Measurements from ENCODE around the gene GOLGB1. TPM values are rescaled to one million over a fixed set of nuclear protein-coding genes. Genes with fewer than 3 reads are reported as not detected.
"Not testable (repeated sequence)": the region's sequence is repeated elsewhere in the genome, so short reads cannot be mapped to it uniquely, and the experiment has no call there.

Gene GOLGB1
- polyA plus RNA-seq, 1 donor from 2014 or later = 30.2 TPM

GRCh38 chr3:121747976-121748375, 1.6 kb downstream of the GOLGB1 start:
- Histone ChIP-seq H2AFZ (ENCODE audit: low read depth, low read length) (no peak overlapping the region), H3K27me3 (ENCODE audit: insufficient read depth, low read depth, low read length) (no peaks in the 10 kb centered on the region), H3K36me3 (ENCODE audit: insufficient read depth, low read length) (no peaks in the 10 kb centered on the region), H3K9me3 (ENCODE audit: low read length) (no peaks in the 10 kb centered on the region), H4K20me1 (ENCODE audit: insufficient read depth) (no peaks in the 10 kb centered on the region), H3K9me2 (ENCODE audit: insufficient read depth, low read length) (no peaks in the 10 kb centered on the region), H3K4me2 (ENCODE audit: low read length) (peak overlapping the region; percentile 78), H3F3A (ENCODE audit: insufficient read depth, low read length, poor library complexity, severe bottlenecking) (no peaks in the 10 kb centered on the region), H3K27ac (ENCODE audit: low read length) (no peak overlapping the region), H3K9ac (ENCODE audit: low read length) (peak overlapping the region; percentile 89), H3K4me3 (ENCODE audit: low read length) (peak overlapping the region; percentile 80), H3K79me2 (replicated peaks; ENCODE audit: insufficient read depth, low read length) (peaks cover 44% of the 10 kb centered on the region)
- no peak for TF ChIP-seq SMC3 (conservative IDR thresholded peaks at IDR 0.05; ENCODE audit: poor library complexity)
- no peak for TF ChIP-seq REST (IDR thresholded peaks at IDR 0.05; ENCODE audit: borderline replicate concordance)
- no peak for TF ChIP-seq CTCF (IDR thresholded peaks at IDR 0.05; ENCODE audit: poor library complexity, severe bottlenecking)
- TF ChIP-seq POLR2AphosphoS5 (IDR thresholded peaks at IDR 0.05) = no peak
- TF ChIP-seq MXI1 (conservative IDR thresholded peaks at IDR 0.05; ENCODE audit: poor library complexity, severe bottlenecking) = no peak

- H2AFZ ChIP-seq (ENCODE audit: low read depth, low read length); H3K9me3 ChIP-seq (ENCODE audit: low read length); H4K20me1 ChIP-seq (ENCODE audit: insufficient read depth); H3K9ac ChIP-seq (ENCODE audit: low read length); H3K4me2 ChIP-seq (ENCODE audit: low read length); H3K9me2 ChIP-seq (ENCODE audit: insufficient read depth, low read length); H3K36me3 ChIP-seq (ENCODE audit: insufficient read depth, low read length); H3F3A ChIP-seq (ENCODE audit: insufficient read depth, low read length, poor library complexity, severe bottlenecking); H3K27ac ChIP-seq (ENCODE audit: low read length); H3K4me3 ChIP-seq (ENCODE audit: low read length); H3K27me3 ChIP-seq (ENCODE audit: insufficient read depth, low read depth, low read length): not testable (repeated sequence)
- peaks cover 71% of the 10 kb centered on the region for H3K79me2 ChIP-seq (replicated peaks; ENCODE audit: insufficient read depth, low read length)
Measured at GRCh38 chr3:121743106-121743505, 6.4 kb downstream of the GOLGB1 start.

- H3K27ac ChIP-seq (ENCODE audit: low read length) = no peak overlapping the region
- TF ChIP-seq POLR2AphosphoS5 (IDR thresholded peaks at IDR 0.05) (no peak), MXI1 (conservative IDR thresholded peaks at IDR 0.05; ENCODE audit: poor library complexity, severe bottlenecking) (no peak), REST (IDR thresholded peaks at IDR 0.05; ENCODE audit: borderline replicate concordance) (no peak), SMC3 (conservative IDR thresholded peaks at IDR 0.05; ENCODE audit: poor library complexity) (no peak), RAD21 (conservative IDR thresholded peaks at IDR 0.05) (no peak), CTCF (IDR thresholded peaks at IDR 0.05; ENCODE audit: poor library complexity, severe bottlenecking) (no peak), TAF1 (IDR thresholded peaks at IDR 0.05; ENCODE audit: low read depth) (no peak), EZH2 (IDR thresholded peaks at IDR 0.05; ENCODE audit: borderline replicate concordance, insufficient read depth, low read length, poor library complexity, severe bottlenecking) (no peak), EP300 (conservative IDR thresholded peaks at IDR 0.05; ENCODE audit: poor library complexity, severe bottlenecking) (no peak)
- H3K36me3 ChIP-seq (ENCODE audit: insufficient read depth, low read length) = no peaks in the 10 kb centered on the region
- H3K4me3 ChIP-seq (ENCODE audit: low read length) = no peak overlapping the region
- H3K9me2 ChIP-seq (ENCODE audit: insufficient read depth, low read length) = no peaks in the 10 kb centered on the region
- H3K27me3 ChIP-seq (ENCODE audit: insufficient read depth, low read depth, low read length) = no peaks in the 10 kb centered on the region
- no peaks in the 10 kb centered on the region for H3F3A ChIP-seq (ENCODE audit: insufficient read depth, low read length, poor library complexity, severe bottlenecking)
- no peak overlapping the region for H3K9ac ChIP-seq (ENCODE audit: low read length)
- H3K79me2 ChIP-seq (replicated peaks; ENCODE audit: insufficient read depth, low read length) = peaks cover 68% of the 10 kb centered on the region
- no peak overlapping the region for H2AFZ ChIP-seq (ENCODE audit: low read depth, low read length)
- H3K4me2 ChIP-seq (ENCODE audit: low read length) = no peak overlapping the region
- H4K20me1 ChIP-seq (ENCODE audit: insufficient read depth) = no peaks in the 10 kb centered on the region
- no peaks in the 10 kb centered on the region for H3K9me3 ChIP-seq (ENCODE audit: low read length)
Measured at GRCh38 chr3:121740896-121741295, 8.6 kb downstream of the GOLGB1 start.
